Body of pancreas (tissue), 4 donors: ENCODE results near the gene CASP9. TPM values are rescaled to one million over a fixed set of nuclear protein-coding genes. Genes with fewer than 3 reads are reported as not detected.
A peak's percentile ranks its signal among the peaks of the same experiment; 100 is the strongest.

Source experiments
- ATAC-seq: fragments of 150-250 bp; one replicate; pipeline ENCODE4 v1.9.1; 2016
- DNase-seq, 4 donors: peaks; one replicate each; pipeline ENCODE4 v3.0.0-alpha.2; 2019
- H3K27ac ChIP-seq, 4 donors: fragments of 200-600 bp; sonication (generic); 1 replicate in 3 of 4; 2 replicates in 1 of 4; pipeline versions ENCODE4 v1.5.1 to v1.6.1; 2016 to 2019; ENCODE audit warnings: mild to moderate bottlenecking in 1 of 4, mixed read lengths in 1 of 4, moderate library complexity in 1 of 4
- H3K27me3 ChIP-seq, 2 donors: fragments of 200-600 bp; sonication (generic); one replicate each; pipeline ENCODE4 v1.6.0; 2016; ENCODE audit warnings: mild to moderate bottlenecking in 1 of 2
- H3K36me3 ChIP-seq, 2 donors: fragments of 200-600 bp; sonication (generic); replicated peaks in 1 of 2; 2 replicates each; pipeline ENCODE4 v1.5.1; 2016; ENCODE audit warnings: low read depth in 2 of 2; ENCODE audit not compliant: insufficient read depth in 1 of 2
- H3K4me1 ChIP-seq: fragments of 200-600 bp; sonication (generic); one replicate; pipeline ENCODE4 v1.6.0; 2016
- H3K4me3 ChIP-seq, 2 donors: fragments of 200-600 bp; sonication (generic); 1 replicate in 1 of 2; 2 replicates in 1 of 2; pipeline ENCODE4 v1.5.1; 2016 to 2019
- H3K9me3 ChIP-seq, 3 donors: fragments of 200-600 bp; sonication (generic); 1 replicate in 2 of 3; 2 replicates in 1 of 3; pipeline ENCODE4 v1.5.1; 2016
- CTCF ChIP-seq, 7 experiments: fragments of 450-650 bp in 4 of 7; fragments of 200-600 bp in 3 of 7; sonication (generic) in 3 of 7; IDR thresholded peaks; one replicate each; pipeline ENCODE4 v1.5.1; 2016 to 2019; ENCODE audit warnings: antibody characterized with exemption in 7 of 7
- POLR2A ChIP-seq, 3 donors: fragments of 450-650 bp; IDR thresholded peaks; one replicate each; pipeline ENCODE4 v1.6.1; 2016; ENCODE audit warnings: antibody characterized with exemption in 3 of 3, mild to moderate bottlenecking in 2 of 3
- WGBS, 2 donors: methylation state at CpG; one replicate each; pipeline ENCODE4 v1.1.5; 2017; 5-methylcytosine and 5-hydroxymethylcytosine counted together
- intact Hi-C: fragments of 100-400 bp; cut with DNase I; formaldehyde crosslinking; loops from one replicate; pipeline ENCODE4 v1.15.1; 2023
- total RNA-seq, 2 donors: library from RNA; depleted of rRNA; stranded (reverse); fragments of >200 nt; gene quantifications; one replicate each; pipeline ENCODE4 v1.1.0, GENCODE V29; 2016

The CASP9 gene
- total RNA-seq, 2 donors from 2014 or later: 12.9 to 21.5 TPM

GRCh38 chr1:15451014-15451722, 72.8 kb downstream of the CASP9 start:
- peaks cover 0 to 5% of the 10 kb centered on the region in 2 donors for H3K36me3 ChIP-seq
- H3K27ac ChIP-seq: peak overlapping the region; percentile 83 to 92 (median 88)
- peak; percentile 10 for ATAC-seq
- peaks cover 54% of the 10 kb centered on the region for H3K4me1 ChIP-seq
- no peak overlapping the region for H3K4me3 ChIP-seq
- no peaks in the 10 kb centered on the region for H3K9me3 ChIP-seq
- no peak for TF ChIP-seq CTCF (IDR thresholded peaks at IDR 0.05)
- TF ChIP-seq POLR2A (IDR thresholded peaks at IDR 0.05): peak in 2 of 3 donors; percentile 58 to 70
- DNase-seq: peak; percentile 54 to 74 (median 56)
- no peaks in the 10 kb centered on the region for H3K27me3 ChIP-seq
- 34 to 38% methylated on average over 6 of the region's 6 CpGs for WGBS, 2 donors
- intact Hi-C loops: no loop called here

- peak; percentile 43 to 69 (median 56) for DNase-seq
- Histone ChIP-seq H3K4me1 (peaks cover 48% of the 10 kb centered on the region), H3K36me3 (peaks cover 0 to 7% of the 10 kb centered on the region in 2 donors), H3K9me3 (no peaks in the 10 kb centered on the region), H3K27ac (peak overlapping the region; percentile 67 to 89 (median 85)), H3K27me3 (no peaks in the 10 kb centered on the region), H3K4me3 (no peak overlapping the region)
- peak; percentile 11 for ATAC-seq
- WGBS, 2 donors: 22 to 34% methylated on average over 3 of the region's 3 CpGs
- TF ChIP-seq POLR2A (IDR thresholded peaks at IDR 0.05) (peak in 2 of 3 donors; percentile 19 to 32), CTCF (IDR thresholded peaks at IDR 0.05) (no peak)
- intact Hi-C loops: no loop called here
Observed at GRCh38 chr1:15449567-15449966, 74.4 kb downstream of the CASP9 start.

- intact Hi-C loops: no loop called here
- DNase-seq (peak in 1 of 4 donors; percentile 54), ATAC-seq (no peak)
- H3K36me3 ChIP-seq: peaks cover 0 to 7% of the 10 kb centered on the region in 2 donors
- H3K9me3 ChIP-seq: no peaks in the 10 kb centered on the region
- H3K4me3 ChIP-seq: no peak overlapping the region
- H3K27me3 ChIP-seq: no peaks in the 10 kb centered on the region
- 36 to 50% methylated on average over 3 of the region's 3 CpGs for WGBS, 2 donors
- no peak for TF ChIP-seq CTCF (IDR thresholded peaks at IDR 0.05)
- no peak for TF ChIP-seq POLR2A (IDR thresholded peaks at IDR 0.05)
- H3K4me1 ChIP-seq: peaks cover 44% of the 10 kb centered on the region
- peak overlapping the region; percentile 67 to 89 (median 85) for H3K27ac ChIP-seq
Observed at GRCh38 chr1:15448877-15449462, 75.0 kb downstream of the CASP9 start.

GRCh38 chr1:15446212-15446611, 77.8 kb downstream of the CASP9 start:
- H3K9me3 ChIP-seq: no peaks in the 10 kb centered on the region
- peaks cover 0 to 7% of the 10 kb centered on the region in 2 donors for H3K36me3 ChIP-seq
- DNase-seq: no peak
- H3K4me1 ChIP-seq: peaks cover 39% of the 10 kb centered on the region
- H3K4me3 ChIP-seq: no peak overlapping the region
- no peak for TF ChIP-seq CTCF (IDR thresholded peaks at IDR 0.05)
- no peak for TF ChIP-seq POLR2A (IDR thresholded peaks at IDR 0.05)
- ATAC-seq: no peak
- intact Hi-C loops: no loop called here
- 82 to 94% methylated on average over 2 to 4 of the region's 4 CpGs for WGBS, 2 donors
- peak overlapping the region in 3 of 4 donors; percentile 44 to 53 (median 49) for H3K27ac ChIP-seq
- H3K27me3 ChIP-seq: no peaks in the 10 kb centered on the region
